A673 (cell line): ENCODE data around the gene LEFTY1. TPM values are rescaled to one million over a fixed set of nuclear protein-coding genes. Genes with fewer than 3 reads are reported as not detected.
"Not testable (repeated sequence)": the region's sequence is repeated elsewhere in the genome, so short reads cannot be mapped to it uniquely, and the experiment has no call there.

Experiments used
- BruUV-seq: library from RNA; stranded (reverse); fragments of 400-500 nt; replicated peaks from 2 replicates; lab custom pipeline; 2021; lab: Mats Ljungman, UMichigan
- CTCF ChIA-PET: fragments of 300-600 bp; sonication (Branson Sonifier 250); formaldehyde crosslinking; loops from one replicate; lab custom pipeline; 2022; ENCODE audit warnings: antibody characterized with exemption; lab: Charles Lee
- POLR2A ChIA-PET: fragments of 300-600 bp; sonication (Branson Sonifier 250); formaldehyde crosslinking; loops from one replicate; lab custom pipeline; 2022; ENCODE audit warnings: antibody characterized with exemption; ENCODE audit not compliant: low non-redundant PET; lab: Charles Lee
- DNase-seq: peaks from one replicate; pipeline ENCODE4 v3.0.0-alpha.2; 2015; ENCODE audit warnings: low spot score
- H3K27ac ChIP-seq: fragments of 200-600 bp; sonication (generic); 2 replicates; pipeline ENCODE4 v1.5.1; 2016; ENCODE audit warnings: mixed run types, low read depth, mild to moderate bottlenecking, mixed read lengths, antibody characterized with exemption, low read length; ENCODE audit not compliant: poor library complexity, severe bottlenecking
- H3K27me3 ChIP-seq: fragments of 200-600 bp; sonication (generic); replicated peaks from 2 replicates; pipeline ENCODE4 v1.6.1; 2017; ENCODE audit warnings: mixed run types, low read depth, mild to moderate bottlenecking, mixed read lengths, antibody characterized with exemption, low read length; ENCODE audit not compliant: insufficient read depth, poor library complexity
- H3K36me3 ChIP-seq: fragments of 200-600 bp; sonication (generic); 2 replicates; pipeline ENCODE4 v1.6.1; 2016; ENCODE audit warnings: mixed run types, mild to moderate bottlenecking, mixed read lengths, antibody characterized with exemption, low read length; ENCODE audit not compliant: insufficient read depth, poor library complexity, severe bottlenecking
- H3K4me1 ChIP-seq: fragments of 200-600 bp; sonication (generic); 2 replicates; pipeline ENCODE4 v1.6.1; 2017; ENCODE audit warnings: mixed run types, mild to moderate bottlenecking, mixed read lengths, antibody characterized with exemption, low read length; ENCODE audit not compliant: insufficient read depth, poor library complexity, severe bottlenecking
- H3K4me3 ChIP-seq: fragments of 200-600 bp; sonication (generic); 2 replicates; pipeline ENCODE4 v1.5.1; 2016; ENCODE audit warnings: low read depth, mixed run types, mild to moderate bottlenecking, mixed read lengths, low read length; ENCODE audit not compliant: poor library complexity, severe bottlenecking
- H3K9me3 ChIP-seq: fragments of 200-600 bp; sonication (generic); 2 replicates; pipeline ENCODE4 v1.6.1; 2016; ENCODE audit warnings: mixed run types, low read depth, mild to moderate bottlenecking, mixed read lengths, antibody characterized with exemption, low read length; ENCODE audit not compliant: poor library complexity, severe bottlenecking
- CTCF ChIP-seq: fragments of 300-800, 200-600 bp; sonication (generic); conservative IDR thresholded peaks from 2 replicates; pipeline ENCODE4 v1.5.1; 2017; ENCODE audit warnings: low read depth, mild to moderate bottlenecking, antibody characterized with exemption, low read length, moderate library complexity, mixed read lengths
- EZH2 ChIP-seq: fragments of 200-600 bp; sonication (generic); IDR thresholded peaks from 2 replicates; pipeline ENCODE4 v1.6.1; 2017; ENCODE audit warnings: borderline replicate concordance, low read depth, mild to moderate bottlenecking, mixed read lengths, antibody characterized with exemption, low read length; ENCODE audit not compliant: poor library complexity, severe bottlenecking
- intact Hi-C: fragments of 100-400 bp; cut with micrococcal nuclease; formaldehyde crosslinking; loops from one replicate; pipeline ENCODE4 v1.10.0; 2022; ENCODE audit not compliant: unreplicated experiment
- total RNA-seq: library from RNA; stranded (reverse); gene quantifications from 2 replicates; pipeline ENCODE4 v1.2.3, GENCODE V29; 2021

LEFTY1 gene
- total RNA-seq, 1 experiment from 2014 or later = not detected

- no peaks in the 10 kb centered on the region for H3K9me3 ChIP-seq
- H3K27me3 ChIP-seq = no peaks in the 10 kb centered on the region
- H3K4me3 ChIP-seq = no peak overlapping the region
- CTCF ChIA-PET = no interaction called here
- POLR2A ChIA-PET = no interaction called here
- intact Hi-C loops = no loop called here
- TF ChIP-seq CTCF (no peak), EZH2 (no peak)
- H3K36me3 ChIP-seq = no peaks in the 10 kb centered on the region
- DNase-seq = no peak
- BruUV-seq = no TSS peak
- H3K4me1 ChIP-seq = no peaks in the 10 kb centered on the region
- H3K27ac ChIP-seq = no peak overlapping the region
Measured at GRCh38 chr1:225890346-225891228, 1.6 kb upstream of the LEFTY1 start.

- CTCF ChIA-PET = no interaction called here
- Histone ChIP-seq H3K36me3 (no peaks in the 10 kb centered on the region), H3K27me3 (no peaks in the 10 kb centered on the region), H3K9me3 (no peaks in the 10 kb centered on the region), H3K4me1 (no peaks in the 10 kb centered on the region), H3K4me3 (no peak overlapping the region), H3K27ac (no peak overlapping the region)
- intact Hi-C loops = no loop called here
- no peak for DNase-seq
- no peak for TF ChIP-seq EZH2
- TF ChIP-seq CTCF = no peak
- POLR2A ChIA-PET = no interaction called here
- BruUV-seq = no TSS peak
Measured at GRCh38 chr1:225889743-225890142, 797 bp upstream of the LEFTY1 start.

GRCh38 chr1:225888289-225888897 is 553 bp downstream of the LEFTY1 start:
- DNase-seq = no peak
- Histone ChIP-seq H3K4me3 (no peak overlapping the region), H3K9me3 (no peaks in the 10 kb centered on the region), H3K36me3 (no peaks in the 10 kb centered on the region), H3K4me1 (no peaks in the 10 kb centered on the region), H3K27ac (no peak overlapping the region), H3K27me3 (no peaks in the 10 kb centered on the region)
- CTCF ChIA-PET = no interaction called here
- BruUV-seq = no TSS peak
- no peak for TF ChIP-seq CTCF
- no peak for TF ChIP-seq EZH2
- POLR2A ChIA-PET = no interaction called here
- intact Hi-C loops = no loop called here

GRCh38 chr1:225887554-225888288 is 1.2 kb downstream of the LEFTY1 start:
- POLR2A ChIA-PET, intact Hi-C loops, BruUV-seq: not testable (repeated sequence)

More at GRCh38 chr1:225887554-225888288, 1.2 kb downstream of the LEFTY1 start:
- H3K4me1 ChIP-seq, DNase-seq, H3K27ac ChIP-seq, H3K9me3 ChIP-seq, H3K36me3 ChIP-seq, H3K27me3 ChIP-seq, CTCF ChIA-PET, H3K4me3 ChIP-seq: not testable (repeated sequence)
